ENCODE data around the gene TIAM1. TPM values are rescaled to one million over a fixed set of nuclear protein-coding genes. Genes with fewer than 3 reads are reported as not detected.
A peak's percentile ranks its signal among the peaks of the same experiment; 100 is the strongest.

Gene TIAM1
- total RNA-seq, 4 donors from 2014 or later, result 6.5 to 36.4 (median 13.0) TPM

DNA sequence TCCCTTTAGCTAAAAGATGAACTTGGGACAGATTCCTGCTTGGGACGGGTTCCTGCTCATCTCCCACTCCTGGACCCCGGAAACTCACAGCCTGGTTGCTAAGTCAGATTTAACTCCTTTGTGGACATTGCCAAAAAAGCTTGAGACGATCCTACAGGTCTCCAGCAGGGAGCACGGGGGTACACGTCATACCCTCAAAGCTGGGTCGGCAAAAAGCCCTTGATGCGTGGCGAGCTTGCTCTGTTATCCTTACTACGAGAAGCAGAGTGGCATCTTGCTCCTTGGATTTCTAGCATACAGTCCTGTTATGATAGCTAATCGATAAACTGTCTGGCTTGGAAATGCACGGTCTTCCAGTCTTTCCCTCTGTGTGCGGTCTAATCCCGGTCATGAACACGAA lies 244.9 kb downstream of the TIAM1 start:
- DNase-seq (ENCODE audit: low spot score) (no peak), ATAC-seq (ENCODE audit: low FRiP score) (no peak)
- TF ChIP-seq, protein P1, sequence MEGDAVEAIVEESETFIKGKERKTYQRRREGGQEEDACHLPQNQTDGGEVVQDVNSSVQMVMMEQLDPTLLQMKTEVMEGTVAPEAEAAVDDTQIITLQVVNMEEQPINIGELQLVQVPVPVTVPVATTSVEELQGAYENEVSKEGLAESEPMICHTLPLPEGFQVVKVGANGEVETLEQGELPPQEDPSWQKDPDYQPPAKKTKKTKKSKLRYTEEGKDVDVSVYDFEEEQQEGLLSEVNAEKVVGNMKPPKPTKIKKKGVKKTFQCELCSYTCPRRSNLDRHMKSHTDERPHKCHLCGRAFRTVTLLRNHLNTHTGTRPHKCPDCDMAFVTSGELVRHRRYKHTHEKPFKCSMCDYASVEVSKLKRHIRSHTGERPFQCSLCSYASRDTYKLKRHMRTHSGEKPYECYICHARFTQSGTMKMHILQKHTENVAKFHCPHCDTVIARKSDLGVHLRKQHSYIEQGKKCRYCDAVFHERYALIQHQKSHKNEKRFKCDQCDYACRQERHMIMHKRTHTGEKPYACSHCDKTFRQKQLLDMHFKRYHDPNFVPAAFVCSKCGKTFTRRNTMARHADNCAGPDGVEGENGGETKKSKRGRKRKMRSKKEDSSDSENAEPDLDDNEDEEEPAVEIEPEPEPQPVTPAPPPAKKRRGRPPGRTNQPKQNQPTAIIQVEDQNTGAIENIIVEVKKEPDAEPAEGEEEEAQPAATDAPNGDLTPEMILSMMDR (IDR thresholded peaks at IDR 0.05), result no peak

DNA sequence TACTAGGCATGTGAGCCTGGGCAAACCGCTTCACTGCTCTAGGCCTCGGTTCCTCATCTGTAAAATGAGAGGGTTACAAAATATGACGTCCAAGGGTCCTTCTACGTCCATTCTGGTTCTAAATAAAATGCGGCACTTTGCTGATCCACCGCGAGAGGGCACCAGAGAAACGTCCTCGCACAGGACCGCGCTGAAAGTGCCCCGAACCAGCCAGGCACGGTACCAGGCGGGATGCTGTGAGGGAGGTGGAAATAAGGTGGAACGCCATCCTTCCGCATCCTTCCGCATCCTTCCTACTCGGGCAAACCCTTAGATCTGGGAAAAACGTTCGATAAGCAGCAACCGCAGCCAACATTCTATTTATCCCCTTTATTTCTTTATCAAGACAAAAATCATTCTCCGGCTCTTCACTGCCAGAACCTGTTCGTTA lies 245.5 kb downstream of the TIAM1 start:
- peak; percentile 34 for DNase-seq (ENCODE audit: low spot score)
- TF ChIP-seq, protein P1 (IDR thresholded peaks at IDR 0.05), result no peak
- ATAC-seq (ENCODE audit: low FRiP score), result peak; percentile 68

- no peak for DNase-seq (ENCODE audit: low spot score)
- no peak for ATAC-seq (ENCODE audit: low FRiP score)
- TF ChIP-seq, protein P1 (IDR thresholded peaks at IDR 0.05), result no peak
Measured at GRCh38 chr21:31092832-31093625, 251.0 kb downstream of the TIAM1 start.

GRCh38 chr21:31090376-31090775 lies 253.7 kb downstream of the TIAM1 start:
- TF ChIP-seq, protein P1 (IDR thresholded peaks at IDR 0.05), result no peak
- no peak for ATAC-seq (ENCODE audit: low FRiP score)
- no peak for DNase-seq (ENCODE audit: low spot score)

DNA sequence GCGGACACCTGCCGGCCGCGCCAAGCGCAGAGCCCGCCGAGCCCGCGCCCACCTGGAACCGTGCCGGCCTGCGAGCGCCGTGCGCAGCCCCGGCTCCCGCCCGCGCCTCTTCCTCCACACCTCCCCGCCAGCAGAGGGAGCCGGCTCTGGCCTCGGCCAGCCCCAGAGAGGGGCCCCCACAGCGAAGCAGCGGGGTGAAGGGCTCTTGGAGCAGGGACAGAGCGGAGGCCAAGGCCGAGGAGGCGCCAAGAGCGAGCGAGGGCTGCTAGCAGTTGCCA lies 255.6 kb downstream of the TIAM1 start:
- TF ChIP-seq, protein P1 (IDR thresholded peaks at IDR 0.05), result no peak
- ATAC-seq (ENCODE audit: low FRiP score), result no peak
- DNase-seq (ENCODE audit: low spot score), result no peak

- TF ChIP-seq, protein P1 (IDR thresholded peaks at IDR 0.05), result no peak
- ATAC-seq (ENCODE audit: low FRiP score) (no peak), DNase-seq (ENCODE audit: low spot score) (no peak)
Measured at GRCh38 chr21:31087639-31088473, 256.2 kb downstream of the TIAM1 start.
